Measurements from ENCODE around the gene FUZ.

GRCh38 chr19:49832556-49832955 lies 19.5 kb upstream of the FUZ start:
- TF ChIP-seq CTCF (IDR thresholded peaks at IDR 0.05; ENCODE audit: poor library complexity, severe bottlenecking): no peak
- no peak for TF ChIP-seq EZH2 (IDR thresholded peaks at IDR 0.05; ENCODE audit: borderline replicate concordance, insufficient read depth, low read length, poor library complexity, severe bottlenecking)
- TF ChIP-seq TAF1 (IDR thresholded peaks at IDR 0.05; ENCODE audit: low read depth): no peak
- TF ChIP-seq EP300 (conservative IDR thresholded peaks at IDR 0.05; ENCODE audit: poor library complexity, severe bottlenecking): no peak
- no peak for TF ChIP-seq POLR2AphosphoS5 (IDR thresholded peaks at IDR 0.05)
- TF ChIP-seq RAD21 (conservative IDR thresholded peaks at IDR 0.05): no peak
- TF ChIP-seq MXI1 (conservative IDR thresholded peaks at IDR 0.05; ENCODE audit: poor library complexity, severe bottlenecking): no peak
- TF ChIP-seq REST (IDR thresholded peaks at IDR 0.05; ENCODE audit: borderline replicate concordance): no peak

Measured in neural cell (in vitro differentiated cells).